HEK293T (cell line): ENCODE measurements around the gene ZNF782.

Experiments used
- ARNT ChIP-seq: fragments of 450-650 bp; IDR thresholded peaks from 2 replicates; pipeline ENCODE4 v1.6.1; 2017; ENCODE audit warnings: mild to moderate bottlenecking
- ELF4 ChIP-seq: fragments of 450-650 bp; IDR thresholded peaks from 2 replicates; pipeline ENCODE4 v1.6.1; 2017; ENCODE audit warnings: antibody characterized with exemption
- FOXM1 ChIP-seq: fragments of 450-650 bp; IDR thresholded peaks from 2 replicates; pipeline ENCODE4 v1.6.1; 2017; ENCODE audit warnings: mild to moderate bottlenecking, borderline replicate concordance
- HDGF ChIP-seq: fragments of 450-650 bp; IDR thresholded peaks from 2 replicates; pipeline ENCODE4 v1.6.1; 2017; ENCODE audit warnings: antibody characterized with exemption, borderline replicate concordance
- L3MBTL2 ChIP-seq: fragments of 450-650 bp; conservative IDR thresholded peaks from 2 replicates; pipeline ENCODE4 v1.6.1; 2016; ENCODE audit warnings: mild to moderate bottlenecking
- LEF1 ChIP-seq: fragments of 450-650 bp; IDR thresholded peaks from 2 replicates; pipeline ENCODE4 v1.6.1; 2017; ENCODE audit warnings: mild to moderate bottlenecking, borderline replicate concordance
- NFRKB ChIP-seq: fragments of 450-650 bp; IDR thresholded peaks from 2 replicates; pipeline ENCODE4 v1.6.1; 2016; ENCODE audit warnings: mild to moderate bottlenecking, moderate library complexity
- PKNOX1 ChIP-seq: fragments of 450-650 bp; IDR thresholded peaks from 2 replicates; pipeline ENCODE4 v1.6.1; 2016
- SP1 ChIP-seq: fragments of 450-650 bp; IDR thresholded peaks from 2 replicates; pipeline ENCODE4 v1.6.1; 2017
- SUZ12 ChIP-seq: fragments of 450-650 bp; IDR thresholded peaks from 2 replicates; pipeline ENCODE4 v1.6.1; 2016; ENCODE audit warnings: mild to moderate bottlenecking
- TARDBP ChIP-seq: fragments of 450-650 bp; IDR thresholded peaks from 2 replicates; pipeline ENCODE4 v1.6.1; 2016
- ZNF384 ChIP-seq: fragments of 450-650 bp; IDR thresholded peaks from 2 replicates; pipeline ENCODE4 v1.6.1; 2016

DNA sequence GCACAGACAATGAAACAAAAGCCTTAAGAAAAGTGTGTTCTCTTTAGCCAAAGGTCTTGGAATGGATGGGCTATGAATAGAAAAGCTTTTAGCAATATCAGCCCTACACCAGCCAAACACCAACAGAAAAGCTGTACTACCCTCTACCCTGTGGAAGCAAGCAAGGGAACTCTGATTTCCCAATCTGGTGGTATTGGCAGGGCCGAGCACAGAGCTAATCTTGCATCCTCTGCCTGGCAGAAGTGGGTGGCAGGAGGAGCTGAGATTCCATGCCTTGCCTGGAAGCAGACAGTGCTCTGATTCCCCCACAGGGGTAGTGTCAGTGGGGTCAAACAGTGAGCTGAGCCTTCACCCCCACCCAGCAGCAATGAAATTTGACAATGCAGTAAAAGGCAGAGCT is 29.6 kb upstream of the ZNF782 start:
- TF ChIP-seq SP1 (no peak), LEF1 (no peak), SUZ12 (no peak), FOXM1 (no peak), NFRKB (no peak), ARNT (no peak), ZNF384 (no peak), PKNOX1 (no peak), TARDBP (no peak), ELF4 (no peak), L3MBTL2 (no peak), HDGF (no peak)
